ENCODE data around the gene MYO1G. TPM values are rescaled to one million over a fixed set of nuclear protein-coding genes. Genes with fewer than 3 reads are reported as not detected.
A peak's percentile ranks its signal among the peaks of the same experiment; 100 is the strongest.

The MYO1G gene
- total and polyA plus RNA-seq, 9 donors = 0.48 to 2.4 (median 1.0) TPM

- 62 to 69% (median 66%) methylated on average over 8 of the region's 8 CpGs for WGBS, 3 donors
- intact Hi-C loops (cut with DNase I) = loop anchor here in 1 of 4 donors (5.0 kb wide), 1 partner anchor 335 kb away; no protein-coding TSS in a partner anchor
- H3K27me3 ChIP-seq = no peaks in the 10 kb centered on the region
- H3K36me3 ChIP-seq = no peaks in the 10 kb centered on the region
- TF ChIP-seq CTCF (IDR thresholded peaks at IDR 0.05) (no peak), POLR2A (IDR thresholded peaks at IDR 0.05) (no peak), EP300 (IDR thresholded peaks at IDR 0.05) (no peak)
- no peaks in the 10 kb centered on the region for H3K4me1 ChIP-seq (ENCODE audit: insufficient read depth)
- H3K4me3 ChIP-seq = no peak overlapping the region
- DNase-seq = no peak
- H3K9me3 ChIP-seq = no peaks in the 10 kb centered on the region
- H3K27ac ChIP-seq = no peak overlapping the region
Measured at GRCh38 chr7:44922351-44922694, 56.5 kb downstream of the MYO1G start.

- Histone ChIP-seq H3K27me3 (no peaks in the 10 kb centered on the region), H3K4me1 (ENCODE audit: insufficient read depth) (no peaks in the 10 kb centered on the region), H3K4me3 (no peak overlapping the region), H3K9me3 (no peaks in the 10 kb centered on the region), H3K27ac (no peak overlapping the region), H3K36me3 (no peaks in the 10 kb centered on the region)
- DNase-seq = peak; percentile 28 to 78 (median 69)
- TF ChIP-seq CTCF (IDR thresholded peaks at IDR 0.05) (peak in 1 of 3 donors; percentile 30), POLR2A (IDR thresholded peaks at IDR 0.05) (no peak)
- WGBS, 3 donors = 30 to 36% (median 33%) methylated on average over 14 of the region's 14 CpGs
- intact Hi-C loops (cut with DNase I) = loop anchor here in 1 of 4 donors (5.0 kb wide), 1 partner anchor 334 kb away; no protein-coding TSS in a partner anchor
Measured at GRCh38 chr7:44921607-44922350, 57.0 kb downstream of the MYO1G start.

GRCh38 chr7:44920119-44920518 is 58.7 kb downstream of the MYO1G start:
- Histone ChIP-seq H3K4me1 (ENCODE audit: insufficient read depth) (no peaks in the 10 kb centered on the region), H3K9me3 (no peaks in the 10 kb centered on the region), H3K27ac (no peak overlapping the region), H3K36me3 (no peaks in the 10 kb centered on the region), H3K4me3 (no peak overlapping the region), H3K27me3 (no peaks in the 10 kb centered on the region)
- WGBS, 3 donors = 69 to 78% (median 73%) methylated on average over 3 of the region's 3 CpGs
- no peak for DNase-seq
- TF ChIP-seq EP300 (IDR thresholded peaks at IDR 0.05) = no peak
- no peak for TF ChIP-seq CTCF (IDR thresholded peaks at IDR 0.05)
- TF ChIP-seq POLR2A (IDR thresholded peaks at IDR 0.05) = no peak
- intact Hi-C loops (cut with DNase I) = loop anchor here in 1 of 4 donors (5.0 kb wide), 1 partner anchor 333 kb away; no protein-coding TSS in a partner anchor

- Histone ChIP-seq H3K9me3 (no peaks in the 10 kb centered on the region), H3K27ac (no peak overlapping the region), H3K4me3 (no peak overlapping the region), H3K4me1 (ENCODE audit: insufficient read depth) (no peaks in the 10 kb centered on the region), H3K27me3 (no peaks in the 10 kb centered on the region), H3K36me3 (no peaks in the 10 kb centered on the region)
- DNase-seq = no peak
- intact Hi-C loops (cut with DNase I) = no loop called here
- TF ChIP-seq EP300 (IDR thresholded peaks at IDR 0.05) = no peak
- TF ChIP-seq POLR2A (IDR thresholded peaks at IDR 0.05) = no peak
- no peak for TF ChIP-seq CTCF (IDR thresholded peaks at IDR 0.05)
Measured at GRCh38 chr7:44918029-44918428, 60.8 kb downstream of the MYO1G start.

Measured in ovary (tissue), 9 donors.